ENCODE results near the gene CES2.

- TF ChIP-seq CTCF (IDR thresholded peaks at IDR 0.05; ENCODE audit: insufficient read depth, low read length, poor library complexity, severe bottlenecking) (no peak), EZH2phosphoT487 (conservative IDR thresholded peaks at IDR 0.05; ENCODE audit: low read length) (no peak)
Observed at GRCh38 chr16:66905633-66906539, 29.4 kb upstream of the CES2 start.
